Gastroesophageal sphincter (tissue), 3 donors: ENCODE measurements around the gene ILDR1.

Experiments
- CTCF ChIP-seq, 4 experiments: fragments of 200-600 bp in 2 of 4; fragments of 450-650 bp in 2 of 4; sonication (generic) in 1 of 4; IDR thresholded peaks; one replicate each; pipeline ENCODE4 v1.5.1; 2017 to 2019; ENCODE audit warnings: antibody characterized with exemption in 4 of 4, mild to moderate bottlenecking in 2 of 4, moderate library complexity in 2 of 4
- POLR2AphosphoS5 ChIP-seq: sonication (generic); formaldehyde crosslinking; IDR thresholded peaks from one replicate; pipeline ENCODE4 v1.6.1; 2017; ENCODE audit warnings: antibody characterized with exemption

GRCh38 chr3:121951291-121951919 lies 70.6 kb downstream of the ILDR1 start:
- TF ChIP-seq CTCF (IDR thresholded peaks at IDR 0.05) (no peak), POLR2AphosphoS5 (no peak)
